ENCODE data around the gene CFAP46.
A peak's percentile ranks its signal among the peaks of the same experiment; 100 is the strongest.
"Not testable (repeated sequence)": the region's sequence is repeated elsewhere in the genome, so short reads cannot be mapped to it uniquely, and the experiment has no call there.

The CFAP46 gene

GRCh38 chr10:132912713-132913558, 29.4 kb downstream of the CFAP46 start:
- no peak for DNase-seq

DNA sequence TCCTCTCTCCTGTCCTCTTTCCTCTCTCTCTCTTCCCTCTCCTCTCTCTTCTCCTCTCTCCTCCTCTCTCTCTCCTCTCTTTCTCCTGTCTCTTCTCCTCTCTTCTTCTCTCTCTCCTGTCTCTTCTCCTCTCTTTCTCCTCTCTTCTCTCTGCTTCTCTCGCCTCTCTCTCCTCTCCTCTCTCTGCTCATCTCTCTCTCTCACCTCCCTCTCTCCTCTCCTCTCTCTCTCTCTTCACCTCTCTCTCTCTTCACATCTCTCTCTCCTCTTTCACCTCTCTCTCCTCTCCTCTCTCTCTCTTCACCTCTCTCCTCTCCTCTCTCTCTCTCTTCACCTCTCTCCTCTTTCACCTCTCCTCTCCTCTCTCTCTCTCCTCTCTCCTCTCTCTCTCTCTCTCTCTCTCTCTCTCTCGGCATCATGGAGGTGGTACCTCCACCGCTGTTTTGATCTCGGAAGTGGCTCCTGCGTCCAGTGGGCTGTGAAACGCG, 30.1 kb downstream of the CFAP46 start:
- DNase-seq, result no peak

DNA sequence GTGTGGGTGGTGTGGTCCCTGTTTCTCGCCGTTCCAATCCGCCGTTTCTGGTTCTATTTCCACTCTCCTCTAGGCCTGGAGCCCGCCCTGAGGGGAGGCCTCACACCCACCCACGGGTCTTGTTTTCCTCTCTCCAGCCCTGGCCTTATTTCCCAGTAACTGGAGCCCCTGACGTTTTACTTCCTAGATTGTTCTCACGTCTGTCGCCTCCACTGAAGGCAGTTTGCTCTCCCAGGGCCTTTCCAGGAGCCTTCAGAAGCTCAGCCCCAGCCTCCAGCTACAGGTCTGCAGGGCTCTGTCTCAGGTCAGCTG, 30.6 kb downstream of the CFAP46 start:
- DNase-seq, result no peak

- DNase-seq, result no peak
Observed at GRCh38 chr10:132910901-132911785, 31.2 kb downstream of the CFAP46 start.

DNA sequence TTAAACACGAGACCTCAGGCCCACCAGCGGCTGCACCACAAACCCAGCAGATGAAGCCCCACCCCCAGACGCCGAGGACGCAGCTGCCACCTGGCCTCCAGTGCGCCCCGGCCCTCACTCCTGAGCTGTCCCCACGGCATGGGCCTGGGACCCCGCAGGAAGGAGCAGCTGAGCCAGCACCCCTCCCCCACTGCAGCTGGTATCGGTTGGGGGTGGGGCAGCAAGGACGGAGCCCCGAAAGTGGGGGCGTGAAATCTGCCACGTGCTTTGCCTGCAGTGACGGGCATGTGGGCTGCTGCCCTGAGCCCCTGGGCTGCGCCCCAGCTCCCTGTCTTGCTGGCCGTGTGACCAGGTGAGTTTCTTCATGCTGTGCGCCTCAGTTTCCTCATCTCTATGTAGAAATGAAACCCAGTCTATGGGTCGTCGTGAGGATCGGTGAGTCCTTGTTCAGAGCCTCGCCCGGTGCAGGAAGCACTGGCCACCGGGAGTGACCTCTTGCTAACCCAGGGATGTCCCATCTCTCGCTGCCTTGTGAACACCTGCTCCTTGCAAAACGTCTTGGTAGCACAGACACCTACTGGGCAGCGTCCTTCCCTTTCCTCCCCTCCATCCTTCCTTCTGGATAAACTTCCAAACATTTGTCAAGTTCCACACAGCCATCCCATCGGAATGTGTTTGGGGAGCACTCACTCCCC, 32.0 kb downstream of the CFAP46 start:
- no peak for DNase-seq

DNA sequence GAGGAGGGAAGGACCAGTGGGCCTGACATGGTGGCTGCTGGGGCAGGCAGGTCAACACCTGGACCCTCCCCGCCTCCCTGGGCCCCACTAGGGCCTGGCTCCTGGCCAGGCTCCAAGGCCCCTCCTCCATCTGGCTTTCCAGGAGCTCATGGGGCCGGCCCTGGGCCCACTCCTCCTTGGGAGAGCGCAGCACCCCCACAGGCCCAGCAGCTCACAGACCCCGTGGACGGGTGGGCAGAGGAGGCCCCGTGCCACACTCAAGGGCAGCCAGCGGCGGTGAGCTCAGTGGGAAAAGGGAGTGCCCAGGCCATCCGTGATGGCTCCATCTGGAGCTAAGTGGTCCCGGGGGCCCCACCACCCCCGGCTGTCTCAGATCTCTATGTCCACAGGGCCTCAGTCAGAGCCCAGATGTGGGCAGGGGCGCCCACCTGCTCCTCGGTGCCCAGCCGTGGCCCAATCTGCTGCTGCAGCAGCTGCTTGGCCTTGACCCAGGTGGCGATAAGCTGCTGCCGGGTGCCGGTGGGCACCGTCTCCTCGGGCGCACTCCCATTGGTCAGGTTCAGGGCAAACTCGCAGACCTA, 32.8 kb downstream of the CFAP46 start:
- DNase-seq, result no peak

DNA sequence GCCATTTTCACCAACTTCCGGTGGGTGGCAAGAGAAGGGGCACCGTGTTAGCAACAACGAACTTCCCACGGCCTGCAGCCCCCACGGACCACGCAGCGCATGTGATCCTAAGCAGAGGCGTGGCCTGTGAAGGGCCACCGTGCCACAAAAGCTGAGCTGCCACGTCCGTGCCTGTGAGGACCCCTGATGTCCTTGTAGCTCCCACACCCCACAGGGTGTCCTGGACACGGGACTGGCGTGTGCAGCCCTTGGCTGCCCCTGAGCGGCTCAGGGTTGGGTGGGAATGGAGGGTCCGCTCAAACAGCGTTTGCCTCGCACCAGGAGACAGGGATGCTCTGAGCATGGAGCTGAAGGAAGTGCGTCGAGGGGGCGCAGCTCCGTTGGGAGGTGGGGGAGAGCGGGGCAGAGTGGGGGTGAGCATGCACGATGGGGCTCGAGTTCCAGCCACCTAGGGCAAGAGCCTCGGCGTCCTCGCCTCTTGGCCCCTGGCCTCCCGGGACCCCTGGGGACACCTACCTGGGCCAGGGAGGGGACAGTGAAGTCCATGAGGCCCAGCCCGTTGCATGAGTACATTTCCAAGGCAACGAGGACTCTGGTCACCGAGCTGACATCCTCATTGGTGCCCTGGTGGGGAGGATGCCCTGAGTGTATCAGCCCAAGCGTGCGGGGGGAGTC, 33.6 kb downstream of the CFAP46 start:
- DNase-seq, result no peak

DNA sequence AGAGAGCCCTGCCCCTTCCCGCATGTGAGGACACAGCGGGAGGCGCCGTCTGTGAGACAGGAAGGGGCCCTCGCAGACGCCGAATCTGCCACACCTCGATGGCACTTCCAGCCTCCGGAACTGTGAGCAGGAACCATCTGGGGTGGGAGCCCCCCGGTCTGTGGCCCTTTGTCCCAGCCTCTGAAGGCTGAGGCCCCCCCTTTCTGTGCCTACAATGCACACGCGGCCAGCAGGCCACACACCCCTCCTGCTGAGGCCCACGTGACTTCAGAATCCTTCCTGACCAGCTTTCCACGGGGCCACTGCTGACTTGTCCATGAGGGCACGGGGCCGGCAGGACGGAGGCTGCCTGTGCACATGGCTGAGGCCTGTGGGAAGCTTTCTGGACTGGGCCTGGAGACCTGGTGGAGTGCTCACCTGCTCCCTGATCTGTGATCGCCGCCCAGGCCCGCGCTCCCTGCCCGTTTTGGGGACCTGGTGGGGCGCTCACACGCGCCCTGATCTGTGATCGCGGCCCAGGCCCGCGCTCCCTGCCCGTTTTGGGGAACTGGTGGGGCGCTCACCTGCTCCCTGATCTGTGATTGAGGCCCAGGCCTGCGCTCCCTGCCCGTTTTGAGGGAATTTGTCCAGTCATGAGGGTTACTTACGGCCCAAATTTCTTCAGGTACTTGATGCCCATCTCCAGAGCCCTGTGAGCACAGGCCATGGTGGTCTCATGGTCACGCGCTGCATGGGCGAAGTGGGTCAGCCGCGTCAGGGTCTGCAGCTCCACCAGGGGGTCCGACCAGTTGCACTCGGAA, 34.3 kb downstream of the CFAP46 start:
- DNase-seq, result no peak

DNA sequence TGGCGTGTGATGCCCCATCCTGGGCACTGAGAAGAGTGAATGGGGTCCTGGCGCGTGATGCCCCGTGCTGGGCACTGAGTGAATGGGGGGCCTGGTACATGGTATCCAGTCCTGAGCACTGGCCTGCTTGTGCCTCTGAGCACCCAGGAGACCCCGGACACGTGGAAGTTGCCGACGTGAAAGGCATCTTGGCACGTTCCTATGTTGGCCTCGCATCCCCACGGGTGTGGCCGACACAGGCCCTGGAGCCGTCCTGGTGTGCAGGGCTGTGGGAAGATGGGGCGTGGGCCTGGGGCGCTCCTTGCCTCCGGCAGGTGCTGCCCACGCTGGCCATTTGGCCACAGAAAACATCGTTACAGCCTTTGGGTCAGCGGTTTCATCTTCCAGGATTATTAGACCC, 35.5 kb downstream of the CFAP46 start:
- DNase-seq, result no peak

- DNase-seq, result no peak
Observed at GRCh38 chr10:132906106-132906505, 36.3 kb downstream of the CFAP46 start.

DNA sequence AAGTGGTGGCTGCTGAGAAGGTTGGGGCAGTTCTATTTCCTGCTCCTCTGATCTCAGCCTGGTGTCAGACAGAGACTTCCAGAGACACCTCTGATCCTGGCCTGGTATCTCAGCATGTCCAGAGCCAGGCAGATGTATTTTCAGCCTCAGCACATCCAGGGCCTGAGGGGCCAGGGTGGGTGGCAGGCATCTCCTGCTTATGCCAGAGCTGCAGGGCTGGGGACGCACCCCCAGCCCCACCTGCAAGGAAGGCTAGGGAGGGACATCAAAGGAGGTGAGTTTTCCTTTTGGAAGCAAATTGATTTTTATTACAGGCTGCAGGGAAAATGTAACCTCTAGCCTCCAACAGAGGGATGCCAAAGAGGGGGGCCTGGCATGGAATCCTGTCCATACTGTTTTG, 36.7 kb downstream of the CFAP46 start:
- no peak for DNase-seq

DNA sequence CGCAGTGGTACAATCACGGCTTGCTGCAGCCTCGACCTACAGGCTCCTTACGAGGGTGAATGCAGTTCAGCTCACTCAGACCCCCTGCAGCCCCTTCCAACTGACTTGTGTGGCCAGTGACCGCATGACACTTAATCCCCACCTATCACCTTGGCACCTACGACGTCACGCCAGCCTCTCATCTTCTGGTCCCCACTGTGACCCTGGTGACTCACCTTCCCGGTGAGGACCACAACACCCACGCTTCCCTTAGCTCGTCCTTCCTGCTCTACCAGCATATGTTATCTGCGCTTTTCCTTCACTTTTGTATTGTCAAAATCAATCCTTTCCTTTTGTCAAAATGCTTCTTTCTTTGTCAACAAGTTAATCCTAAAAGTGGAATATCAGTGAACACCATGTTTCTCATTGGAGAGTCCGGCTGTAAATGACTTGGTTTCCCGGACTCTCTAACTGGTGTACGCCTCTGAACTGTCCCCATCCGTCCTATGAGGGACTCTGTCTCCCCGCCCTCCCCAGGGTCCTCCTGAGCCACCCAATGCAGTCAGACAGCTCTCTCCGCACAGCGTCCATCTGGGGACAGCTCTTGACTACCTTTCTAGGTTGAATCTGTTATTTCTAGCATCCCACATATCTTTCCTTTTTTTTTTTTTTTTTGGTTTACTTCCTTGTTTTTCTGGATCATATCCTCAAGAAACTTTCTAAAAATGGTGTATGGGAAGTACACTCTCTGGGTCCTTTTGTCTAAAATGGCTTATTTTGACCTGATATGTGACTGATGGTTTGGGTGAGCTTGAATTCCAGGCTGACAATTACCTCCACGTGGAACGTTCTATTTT, 37.3 kb downstream of the CFAP46 start:
- DNase-seq, result no peak

DNA sequence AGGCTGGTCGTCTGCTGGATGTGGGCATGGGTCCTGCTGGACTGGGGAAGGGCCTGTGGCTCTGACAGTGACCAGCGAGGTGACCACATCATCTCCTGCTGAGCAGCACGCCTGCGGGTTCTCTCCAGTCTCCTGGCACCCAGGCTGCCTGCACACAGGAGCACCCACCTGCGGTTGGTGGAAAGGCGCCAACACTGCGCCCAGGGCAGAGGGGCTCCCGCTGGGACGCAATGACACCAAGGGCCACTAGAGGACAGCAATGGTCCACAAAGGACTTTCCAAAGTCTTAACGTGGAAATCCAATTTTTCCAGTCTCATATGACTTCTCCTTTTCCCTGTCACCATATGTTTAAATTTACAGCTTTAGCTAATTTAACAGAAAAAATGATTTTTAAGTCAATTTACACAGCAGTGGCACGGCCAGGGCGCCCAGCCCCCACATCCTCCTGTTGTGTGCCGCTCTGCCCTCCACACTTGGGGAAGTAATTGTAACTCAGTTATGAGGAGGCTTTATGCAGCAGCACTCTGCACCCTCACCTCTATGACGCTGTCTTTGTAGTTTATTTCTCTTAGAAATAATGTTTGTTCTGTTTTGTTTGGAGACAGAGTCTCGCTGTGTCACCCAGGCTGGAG, 38.1 kb downstream of the CFAP46 start:
- peak; percentile 33 to 76 for DNase-seq

DNA sequence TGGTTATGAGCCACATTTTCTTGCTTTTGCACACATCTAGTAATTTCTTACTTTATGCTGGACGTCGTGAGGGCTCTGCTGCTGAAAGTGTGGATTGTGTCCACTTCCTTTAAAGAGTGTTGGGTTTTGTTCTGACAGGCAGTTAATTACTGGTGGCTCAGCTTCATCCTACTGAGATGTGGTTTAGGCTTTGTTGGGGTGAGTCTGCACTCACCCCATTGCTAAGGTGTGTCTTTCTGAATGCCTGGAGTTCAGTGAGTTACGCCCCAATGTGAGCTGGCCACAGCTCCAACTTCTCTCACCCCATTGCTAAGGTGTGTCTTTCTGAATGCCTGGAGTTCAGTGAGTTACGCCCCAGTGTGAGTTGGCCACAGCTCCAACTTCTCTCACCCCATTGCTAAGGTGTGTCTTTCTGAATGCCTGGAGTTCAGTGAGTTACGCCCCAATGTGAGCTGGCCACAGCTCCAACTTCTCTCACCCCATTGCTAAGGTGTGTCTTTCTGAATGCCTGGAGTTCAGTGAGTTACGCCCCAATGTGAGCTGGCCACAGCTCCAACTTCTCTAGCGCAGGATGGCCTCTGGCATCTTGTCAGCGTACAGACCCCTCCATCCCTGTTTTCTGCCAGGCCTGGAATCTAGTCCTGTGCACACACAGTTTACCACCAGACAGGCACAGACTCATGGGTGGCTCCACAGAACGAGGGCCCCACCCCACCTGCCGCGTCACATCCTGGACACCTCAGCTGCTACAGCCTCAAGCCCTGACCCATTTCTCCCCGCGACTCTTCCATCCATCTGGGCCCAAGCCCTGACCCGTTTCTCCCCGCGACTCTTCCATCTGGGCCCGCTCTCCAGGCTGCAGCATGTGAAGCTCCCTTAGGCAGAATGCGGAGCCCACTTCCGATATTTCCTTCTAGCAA, 39.5 kb downstream of the CFAP46 start:
- DNase-seq, result not testable (repeated sequence)

GRCh38 chr10:132901351-132901750, 41.0 kb downstream of the CFAP46 start:
- no peak for DNase-seq

DNA sequence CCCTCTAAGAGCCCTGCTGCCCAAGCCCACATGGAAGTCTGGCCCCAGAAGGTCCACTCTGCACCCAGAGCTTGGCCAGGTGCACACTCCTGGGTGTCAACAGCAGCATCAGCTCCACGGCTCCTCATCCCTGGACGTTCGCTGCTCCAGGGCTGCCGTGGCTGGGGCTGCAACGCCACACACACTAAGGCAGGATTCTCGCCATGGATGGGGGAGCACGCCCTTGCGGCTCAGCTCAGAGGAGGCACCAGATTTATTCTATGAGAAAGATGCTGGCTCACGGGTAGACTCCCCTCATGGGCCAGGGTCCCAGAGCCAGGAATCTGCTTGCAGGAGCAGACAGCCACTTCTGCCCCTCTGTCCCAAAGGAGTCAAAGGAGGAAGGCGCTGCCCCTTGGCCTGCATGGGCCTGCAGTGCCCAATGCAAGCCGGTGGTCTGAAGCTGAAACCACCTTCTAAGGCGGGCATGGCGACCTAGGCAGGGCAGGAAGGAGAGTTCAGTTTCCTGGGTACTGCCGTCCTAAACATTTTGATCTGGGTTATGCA, 42.1 kb downstream of the CFAP46 start:
- no peak for DNase-seq

DNA sequence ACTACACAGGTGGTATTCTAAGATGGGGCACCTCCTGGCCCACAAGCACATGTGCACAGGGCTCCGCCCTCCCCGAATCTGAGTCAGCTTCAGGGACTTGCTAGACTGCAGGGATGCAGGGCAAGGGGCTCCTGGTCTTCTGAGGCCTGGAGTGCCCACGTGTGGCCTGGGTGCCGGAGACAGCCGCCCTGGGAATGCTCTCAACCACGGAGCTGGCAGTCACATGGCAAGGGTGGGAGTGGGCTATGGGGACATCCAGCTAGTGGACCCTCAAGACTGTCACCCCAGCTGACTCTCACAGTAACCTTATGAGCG, 42.7 kb downstream of the CFAP46 start:
- DNase-seq, result no peak

DNA sequence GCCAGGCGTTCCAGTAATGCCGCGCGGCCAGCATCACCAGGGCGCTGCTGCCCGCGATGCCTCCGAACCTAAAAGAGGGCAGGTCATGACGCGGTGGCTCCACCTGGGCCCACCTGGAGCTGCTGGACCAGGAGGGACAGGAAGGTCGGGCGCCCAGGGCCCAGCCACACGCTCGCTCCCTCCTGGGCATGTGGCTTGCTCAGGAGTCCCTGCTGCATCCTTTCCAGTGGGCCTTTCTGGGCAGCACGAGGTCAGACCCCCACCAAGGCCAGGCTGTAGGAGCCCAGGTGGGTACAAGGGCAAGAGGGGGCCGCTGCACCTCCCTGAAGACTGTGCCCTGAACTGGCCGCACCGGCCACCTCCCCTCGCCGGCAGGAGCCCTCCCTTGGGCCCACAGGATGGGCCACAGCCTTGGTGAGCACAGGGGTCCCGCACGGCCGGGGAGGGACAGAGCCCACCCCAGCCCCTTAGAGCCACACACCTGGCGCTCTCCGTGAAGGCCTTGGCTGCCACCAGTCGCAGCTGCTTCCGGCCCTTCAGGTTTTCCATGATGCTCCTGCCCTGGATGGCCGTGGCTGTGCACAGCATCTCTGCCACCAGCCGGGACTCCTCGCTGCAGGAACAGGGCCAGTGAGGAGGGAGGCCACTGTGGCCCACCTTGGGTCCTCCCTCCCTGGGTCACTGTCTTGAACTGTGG, 43.2 kb downstream of the CFAP46 start:
- DNase-seq, result no peak

All from inflammatory macrophage treated with lipopolysaccharide for 1 hour (primary cell).